SJCRH30 (cell line): Measurements from ENCODE around the gene ARHGAP5. TPM values are rescaled to one million over a fixed set of nuclear protein-coding genes. Genes with fewer than 3 reads are reported as not detected.

Experiments used
- DNase-seq, 2 experiments: peaks; one replicate each; pipeline ENCODE4 v3.0.0-alpha.2; 2015 to 2020
- H3K27ac ChIP-seq: fragments of 250-450 bp; sonication (Bioruptor Pico); 2 replicates; pipeline ENCODE4 v1.5.1; 2020; ENCODE audit warnings: mild to moderate bottlenecking, moderate library complexity
- H3K27me3 ChIP-seq: fragments of 250-450 bp; sonication (Bioruptor Pico); 2 replicates; pipeline ENCODE4 v1.5.1; 2020; ENCODE audit warnings: mild to moderate bottlenecking, moderate library complexity
- H3K36me3 ChIP-seq: fragments of 250-450 bp; sonication (Bioruptor Pico); 2 replicates; pipeline ENCODE4 v1.5.1; 2020; ENCODE audit warnings: mild to moderate bottlenecking, moderate library complexity
- H3K4me1 ChIP-seq: fragments of 250-450 bp; sonication (Bioruptor Pico); 2 replicates; pipeline ENCODE4 v1.5.1; 2020; ENCODE audit warnings: mild to moderate bottlenecking, moderate library complexity
- H3K4me3 ChIP-seq: fragments of 250-450 bp; sonication (Bioruptor Pico); 2 replicates; pipeline ENCODE4 v1.5.1; 2020; ENCODE audit warnings: mild to moderate bottlenecking, moderate library complexity
- H3K9me3 ChIP-seq: fragments of 250-450 bp; sonication (Bioruptor Pico); replicated peaks from 2 replicates; pipeline ENCODE4 v1.5.1; 2020; ENCODE audit warnings: mild to moderate bottlenecking, moderate library complexity
- total RNA-seq: library from RNA; depleted of rRNA; stranded (reverse); fragments of >200 nt; shearing (Covaris generic); gene quantifications from 2 replicates; pipeline ENCODE4 v1.2.3, GENCODE V29; 2014

Gene ARHGAP5
- total RNA-seq, 1 experiment from 2014 or later: 178 TPM

- peaks cover 4% of the 10 kb centered on the region; the same call in 1 of the 2 replicates for H3K9me3 ChIP-seq
- H3K4me1 ChIP-seq: no peaks in the 10 kb centered on the region
- H3K36me3 ChIP-seq: peaks cover 53% of the 10 kb centered on the region
- DNase-seq: no peak
- no peak overlapping the region for H3K4me3 ChIP-seq
- H3K27ac ChIP-seq: no peak overlapping the region
- no peaks in the 10 kb centered on the region for H3K27me3 ChIP-seq
Observed at GRCh38 chr14:32142754-32143437, 65.8 kb downstream of the ARHGAP5 start.

DNA sequence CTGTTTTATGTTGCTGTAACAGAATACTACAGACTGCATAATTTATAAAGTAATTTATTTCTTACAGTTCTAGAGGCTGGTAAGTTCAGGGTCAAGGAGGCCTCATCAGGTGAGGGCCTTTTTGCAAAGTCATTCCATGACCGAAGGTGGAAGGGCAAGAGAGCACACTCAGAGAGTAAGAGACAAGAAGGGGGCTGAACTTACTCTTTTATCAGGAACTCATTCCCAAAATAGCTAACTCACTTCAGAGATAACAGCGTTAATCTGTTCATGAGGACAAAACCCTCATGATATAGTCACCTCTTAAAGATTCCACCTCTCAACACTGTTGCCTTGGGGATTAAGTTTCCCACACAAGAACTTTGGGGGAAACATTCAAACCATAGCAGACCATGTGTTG is 73.3 kb downstream of the ARHGAP5 start:
- H3K9me3 ChIP-seq: no peaks in the 10 kb centered on the region
- DNase-seq: no peak
- H3K36me3 ChIP-seq: peaks cover 68% of the 10 kb centered on the region

DNA sequence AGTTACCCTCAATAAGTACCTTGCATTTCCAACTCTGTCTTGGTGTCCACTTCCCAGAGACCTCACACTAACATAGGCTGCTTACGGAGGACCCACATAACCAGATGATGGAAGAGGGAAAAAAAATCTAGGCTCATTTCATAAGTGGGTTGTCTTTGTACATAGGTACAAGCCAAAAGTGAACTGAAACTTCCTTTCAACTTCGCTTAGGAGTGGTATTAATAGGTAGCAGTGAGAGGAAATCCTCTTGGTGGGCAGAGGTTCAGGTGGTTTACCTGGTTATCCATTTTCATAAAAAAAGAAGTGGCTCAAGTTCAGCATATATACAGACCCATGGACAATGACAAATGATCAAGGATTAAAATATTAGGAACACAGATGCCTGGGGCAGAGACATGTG is 88.9 kb downstream of the ARHGAP5 start:
- DNase-seq: no peak
- Histone ChIP-seq H3K4me1 (no peaks in the 10 kb centered on the region), H3K4me3 (no peak overlapping the region), H3K9me3 (0 out of 2 replicates have a peak, but pooled peaks cover 3% of the 10 kb centered on the region), H3K27me3 (no peaks in the 10 kb centered on the region), H3K36me3 (no peaks in the 10 kb centered on the region), H3K27ac (no peak overlapping the region)

More for the DNA sequence above, 73.3 kb downstream of the ARHGAP5 start:
- Histone ChIP-seq H3K27ac (no peak overlapping the region), H3K4me1 (no peaks in the 10 kb centered on the region), H3K4me3 (no peak overlapping the region), H3K27me3 (no peaks in the 10 kb centered on the region)

DNA sequence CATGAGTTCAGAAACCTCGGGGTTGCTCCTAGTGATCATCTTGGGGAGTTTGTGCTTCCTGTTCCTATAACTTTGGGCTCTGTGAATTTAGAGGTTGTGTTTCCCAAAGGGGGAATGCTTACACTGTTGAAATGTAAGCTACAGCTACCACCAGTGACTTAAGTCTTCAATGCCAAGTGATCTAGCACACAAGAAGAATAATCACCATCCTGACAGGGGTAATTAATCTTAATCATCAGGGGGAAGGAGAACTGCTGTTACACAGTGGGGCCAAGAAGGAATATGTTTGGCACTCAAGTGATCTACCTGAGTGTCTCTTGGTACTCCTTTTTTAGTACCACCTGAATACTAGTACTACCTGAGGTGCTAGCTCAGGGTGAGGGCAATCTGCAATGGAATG is 89.8 kb downstream of the ARHGAP5 start:
- no peaks in the 10 kb centered on the region for H3K27me3 ChIP-seq
- H3K4me3 ChIP-seq: no peak overlapping the region
- no peaks in the 10 kb centered on the region for H3K4me1 ChIP-seq
- no peak for DNase-seq
- no peak overlapping the region for H3K27ac ChIP-seq
- H3K9me3 ChIP-seq: 0 out of 2 replicates have a peak, but pooled peaks cover 3% of the 10 kb centered on the region
- H3K36me3 ChIP-seq: no peaks in the 10 kb centered on the region

- Histone ChIP-seq H3K27me3 (no peaks in the 10 kb centered on the region), H3K9me3 (no peaks in the 10 kb centered on the region), H3K4me3 (no peak overlapping the region), H3K27ac (no peak overlapping the region), H3K36me3 (no peaks in the 10 kb centered on the region), H3K4me1 (no peaks in the 10 kb centered on the region)
- no peak for DNase-seq
Observed at GRCh38 chr14:32167907-32168306, 90.8 kb downstream of the ARHGAP5 start.

DNA sequence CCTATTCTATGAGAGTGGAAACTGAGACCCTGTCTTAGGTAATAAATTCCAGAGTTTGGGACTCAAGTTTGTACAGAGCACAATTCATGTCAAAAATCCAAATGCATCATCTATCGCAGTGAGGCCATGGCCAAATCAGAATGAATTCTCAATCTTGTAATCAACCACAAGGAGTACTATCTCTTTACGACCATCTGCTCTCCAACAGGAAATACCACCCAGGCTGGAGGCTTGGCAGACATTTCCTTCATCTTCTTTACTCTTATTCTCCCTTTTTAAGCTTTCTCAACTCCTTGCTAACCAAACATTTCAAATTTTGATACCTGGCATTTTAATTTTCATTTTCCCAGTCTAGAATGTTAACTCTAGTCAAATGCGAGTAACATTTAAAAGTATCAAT is 92.1 kb downstream of the ARHGAP5 start:
- Histone ChIP-seq H3K4me1 (no peaks in the 10 kb centered on the region), H3K9me3 (no peaks in the 10 kb centered on the region), H3K27me3 (no peaks in the 10 kb centered on the region), H3K36me3 (no peaks in the 10 kb centered on the region), H3K4me3 (no peak overlapping the region), H3K27ac (no peak overlapping the region)
- no peak for DNase-seq

DNA sequence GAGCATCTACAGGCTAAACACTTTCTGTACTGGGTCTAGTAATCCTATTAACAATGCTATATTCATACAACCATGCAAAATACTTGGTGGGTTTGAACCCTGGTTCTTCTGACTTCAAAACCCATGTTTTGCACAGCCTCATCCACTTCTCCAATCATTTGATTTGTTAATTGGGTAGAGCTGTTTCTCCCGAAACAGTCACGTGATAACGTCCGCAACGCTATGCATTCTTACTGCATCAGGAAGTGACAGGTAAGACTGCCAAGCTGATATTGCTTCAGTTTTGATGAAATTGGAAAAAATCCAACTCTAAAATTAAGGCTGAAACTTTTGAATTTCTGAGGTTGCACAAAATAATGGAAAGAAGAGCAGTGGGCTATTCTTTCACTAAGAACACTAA is 94.4 kb downstream of the ARHGAP5 start:
- no peak overlapping the region for H3K4me3 ChIP-seq

DNA sequence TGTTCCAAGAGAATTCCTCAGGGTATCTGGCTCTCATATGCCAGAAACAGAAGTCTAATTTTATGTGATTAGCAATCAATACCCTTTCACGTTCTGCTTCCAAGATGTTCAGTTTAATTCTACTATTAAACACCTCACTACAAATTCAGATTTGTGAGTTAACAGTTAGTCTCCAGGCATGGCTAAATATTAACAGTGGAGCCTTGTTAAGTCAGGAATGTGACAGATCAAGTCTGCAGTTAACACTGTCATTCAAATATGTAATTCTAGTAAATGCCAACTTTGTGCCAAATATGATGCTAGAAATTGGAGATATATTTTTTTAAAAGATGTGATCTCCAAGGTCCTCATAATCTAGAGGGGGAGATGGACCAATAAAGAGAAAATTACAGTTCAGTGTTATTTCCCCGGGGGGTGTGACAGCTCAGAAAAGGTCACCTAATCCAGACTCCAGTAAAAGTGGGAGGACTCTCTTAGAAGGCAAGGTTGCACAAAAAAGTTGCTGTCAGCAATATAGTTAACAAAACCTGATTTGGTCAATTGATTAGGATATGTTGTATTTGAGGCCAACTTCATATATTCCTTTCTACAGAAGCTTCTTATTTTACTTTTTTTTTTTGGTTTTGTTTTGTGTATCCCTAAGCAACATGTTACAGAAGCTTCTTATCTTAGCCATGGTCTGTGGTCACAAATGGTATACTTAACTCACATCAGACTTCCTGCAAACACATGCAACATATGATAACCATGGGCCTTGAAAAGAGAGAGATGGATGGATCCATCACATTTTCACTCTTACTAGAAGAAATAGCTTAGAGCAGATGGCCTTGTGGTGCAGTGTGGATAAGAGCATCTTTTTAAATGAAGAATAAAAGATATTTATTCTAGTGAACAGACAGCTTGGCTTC is 106.3 kb downstream of the ARHGAP5 start:
- no peak overlapping the region for H3K27ac ChIP-seq
- no peaks in the 10 kb centered on the region for H3K27me3 ChIP-seq
- no peaks in the 10 kb centered on the region; the same call in 1 of the 2 replicates for H3K36me3 ChIP-seq
- H3K9me3 ChIP-seq: 0 out of 2 replicates have a peak, but pooled peaks cover 6% of the 10 kb centered on the region
- H3K4me3 ChIP-seq: no peak overlapping the region
- DNase-seq: no peak
- H3K4me1 ChIP-seq: no peaks in the 10 kb centered on the region

More for the DNA sequence above, 94.4 kb downstream of the ARHGAP5 start:
- no peak for DNase-seq
- H3K27me3 ChIP-seq: no peaks in the 10 kb centered on the region
- H3K27ac ChIP-seq: no peak overlapping the region
- H3K9me3 ChIP-seq: no peaks in the 10 kb centered on the region
- H3K36me3 ChIP-seq: no peaks in the 10 kb centered on the region
- no peaks in the 10 kb centered on the region for H3K4me1 ChIP-seq

DNA sequence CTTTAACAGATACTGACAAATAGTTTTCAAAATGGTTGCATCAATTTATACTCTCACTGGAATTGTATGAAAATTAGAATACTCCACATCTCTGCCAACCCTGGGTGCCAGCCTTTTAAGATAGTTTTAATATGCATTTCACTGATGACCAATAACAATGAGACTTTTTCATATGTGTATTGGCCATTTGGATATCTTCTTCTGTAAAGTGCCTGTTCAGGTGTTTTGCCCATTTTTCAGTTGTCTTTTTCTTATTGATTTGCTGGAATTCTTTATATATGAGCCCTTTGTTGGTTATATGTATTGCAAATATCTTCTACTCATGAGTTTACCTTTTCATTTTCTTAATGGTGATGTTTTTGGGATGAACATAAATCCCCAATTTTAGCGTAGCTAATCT is 108.0 kb downstream of the ARHGAP5 start:
- Histone ChIP-seq H3K27ac (no peak overlapping the region), H3K4me3 (no peak overlapping the region), H3K27me3 (no peaks in the 10 kb centered on the region), H3K9me3 (0 out of 2 replicates have a peak, but pooled peaks cover 6% of the 10 kb centered on the region), H3K36me3 (no peaks in the 10 kb centered on the region; the same call in 1 of the 2 replicates), H3K4me1 (no peaks in the 10 kb centered on the region)
- DNase-seq: no peak

GRCh38 chr14:32186248-32186647 is 109.1 kb downstream of the ARHGAP5 start:
- H3K27ac ChIP-seq: no peak overlapping the region
- H3K36me3 ChIP-seq: no peaks in the 10 kb centered on the region; the same call in 1 of the 2 replicates
- no peak overlapping the region for H3K4me3 ChIP-seq
- DNase-seq: no peak
- H3K4me1 ChIP-seq: no peaks in the 10 kb centered on the region
- no peaks in the 10 kb centered on the region for H3K27me3 ChIP-seq
- 0 out of 2 replicates have a peak, but pooled peaks cover 6% of the 10 kb centered on the region for H3K9me3 ChIP-seq

DNA sequence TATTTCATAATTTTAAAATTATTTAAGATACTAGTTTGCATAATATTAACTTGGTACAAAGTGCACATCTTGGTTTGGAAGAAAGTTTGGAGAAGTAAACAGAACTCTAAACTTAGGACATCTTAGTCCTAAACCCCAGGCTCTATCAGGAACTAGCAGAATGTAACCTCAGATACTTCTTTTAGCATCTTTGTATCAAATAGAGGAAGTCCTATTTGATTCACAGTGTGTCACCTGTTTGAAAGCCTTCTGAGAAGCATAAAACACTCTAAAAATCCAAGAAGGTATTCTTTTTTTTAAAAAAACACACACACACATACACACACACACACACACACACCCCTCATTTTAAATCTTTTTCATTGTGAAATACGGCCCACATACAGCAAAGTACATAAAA is 112.7 kb downstream of the ARHGAP5 start:
- no peak for DNase-seq
- H3K4me3 ChIP-seq: no peak overlapping the region
- no peaks in the 10 kb centered on the region for H3K27me3 ChIP-seq
- 0 out of 2 replicates have a peak, but pooled peaks cover 6% of the 10 kb centered on the region for H3K9me3 ChIP-seq
- H3K4me1 ChIP-seq: no peaks in the 10 kb centered on the region
- no peaks in the 10 kb centered on the region for H3K36me3 ChIP-seq
- no peak overlapping the region for H3K27ac ChIP-seq

DNA sequence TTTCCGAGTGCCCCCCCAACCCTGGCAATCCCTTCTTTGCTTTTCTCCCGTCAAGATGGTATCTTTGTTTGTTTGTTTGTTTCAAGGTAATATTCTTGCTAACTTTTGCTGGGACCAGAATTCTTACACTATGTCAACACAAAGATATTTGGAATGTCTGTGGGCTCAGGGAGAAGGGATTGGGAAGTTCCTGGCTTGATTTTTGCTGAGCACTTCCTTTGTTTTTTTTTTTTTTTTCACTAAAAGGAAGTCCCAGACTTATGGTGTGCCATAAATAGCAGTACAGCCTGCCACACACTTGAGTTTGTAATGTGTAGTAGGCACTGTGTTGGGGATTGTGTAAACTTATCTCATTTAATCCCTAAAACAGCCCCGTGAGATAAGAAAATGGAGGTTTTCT is 113.6 kb downstream of the ARHGAP5 start:
- Histone ChIP-seq H3K4me1 (no peaks in the 10 kb centered on the region), H3K9me3 (no peaks in the 10 kb centered on the region), H3K4me3 (no peak overlapping the region), H3K36me3 (no peaks in the 10 kb centered on the region), H3K27me3 (no peaks in the 10 kb centered on the region), H3K27ac (no peak overlapping the region)
- DNase-seq: peak; percentile 3 to 25

DNA sequence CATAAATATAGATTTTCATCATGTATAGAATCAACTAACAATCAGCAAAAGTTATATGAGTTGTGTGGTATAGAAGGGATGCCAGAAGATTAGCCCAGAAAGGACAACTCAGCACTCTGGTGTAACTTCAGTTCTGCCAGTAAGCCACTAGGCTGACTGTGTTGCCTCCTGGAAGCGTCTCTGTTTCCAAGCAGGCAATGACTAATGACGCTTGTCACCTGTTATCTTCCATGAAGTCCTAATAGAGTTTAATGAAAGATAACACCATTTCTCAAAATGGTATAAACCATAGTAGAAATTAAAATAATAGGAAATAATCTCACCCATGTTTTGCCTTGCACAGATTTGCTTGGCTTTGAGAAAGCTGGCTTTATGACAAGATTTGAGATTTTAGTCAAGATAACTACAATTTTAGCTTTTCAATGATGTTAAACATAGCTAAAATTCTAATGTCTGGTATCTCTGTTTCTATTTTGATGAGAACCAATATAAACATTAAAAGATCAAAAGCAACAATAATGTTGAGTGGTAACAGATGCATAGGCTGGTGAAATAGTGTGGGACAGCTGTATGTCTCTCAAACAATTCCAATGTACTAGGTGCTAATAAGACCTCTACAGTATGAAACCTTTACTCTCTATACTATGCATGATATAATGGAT is 115.7 kb downstream of the ARHGAP5 start:
- Histone ChIP-seq H3K4me1 (no peaks in the 10 kb centered on the region), H3K9me3 (no peaks in the 10 kb centered on the region), H3K4me3 (no peak overlapping the region), H3K27me3 (no peaks in the 10 kb centered on the region), H3K36me3 (no peaks in the 10 kb centered on the region), H3K27ac (no peak overlapping the region)
- DNase-seq: no peak

DNA sequence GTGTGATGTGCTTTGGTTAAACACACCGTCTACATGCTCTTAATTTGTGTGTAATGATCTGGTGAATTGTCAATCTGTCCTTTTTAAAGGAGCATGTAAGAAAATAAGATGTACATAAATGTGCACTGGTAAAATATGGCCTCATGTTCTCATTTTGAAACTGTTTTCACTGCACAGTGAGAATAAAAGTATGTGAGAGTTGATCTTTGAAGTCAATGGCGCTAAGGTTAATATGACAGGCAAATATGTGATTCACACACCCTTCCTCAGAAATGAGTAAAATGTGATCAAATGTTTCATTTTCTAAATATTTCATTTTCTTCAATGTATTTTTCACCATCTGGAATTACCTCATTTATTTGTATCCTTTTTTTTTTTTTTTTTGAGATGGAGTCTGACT is 116.4 kb downstream of the ARHGAP5 start:
- Histone ChIP-seq H3K36me3 (no peaks in the 10 kb centered on the region), H3K27ac (no peak overlapping the region), H3K4me3 (no peak overlapping the region), H3K4me1 (no peaks in the 10 kb centered on the region), H3K9me3 (no peaks in the 10 kb centered on the region), H3K27me3 (no peaks in the 10 kb centered on the region)
- DNase-seq: no peak

DNA sequence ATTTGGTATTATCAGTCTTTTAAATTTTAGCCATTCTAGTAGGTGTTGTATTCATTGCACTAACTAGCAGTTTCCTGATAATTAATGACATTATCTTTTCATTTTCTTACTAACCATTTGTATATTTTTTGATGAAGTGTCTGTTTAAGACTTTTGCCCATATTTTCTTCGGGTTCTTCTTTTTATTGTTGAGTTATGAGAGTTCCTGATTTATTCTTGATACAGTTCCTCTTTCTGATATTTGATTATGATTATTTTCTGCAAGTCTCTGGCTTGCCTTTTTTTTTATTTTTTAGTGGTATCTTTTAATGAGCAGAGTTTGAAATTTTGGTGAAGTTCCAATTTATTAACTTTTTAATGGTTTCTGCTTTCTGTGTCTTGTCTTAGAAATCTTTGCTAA is 118.5 kb downstream of the ARHGAP5 start:
- no peak for DNase-seq
- Histone ChIP-seq H3K9me3 (no peaks in the 10 kb centered on the region), H3K4me3 (no peak overlapping the region), H3K36me3 (no peaks in the 10 kb centered on the region), H3K27ac (no peak overlapping the region), H3K27me3 (no peaks in the 10 kb centered on the region), H3K4me1 (no peaks in the 10 kb centered on the region)
